Tibial artery (tissue), 4 donors: Measurements from ENCODE around the gene SEPHS1.

ENCODE experiments used
- DNase-seq, 2 donors: peaks; one replicate each; pipeline ENCODE4 v3.0.0-alpha.2; 2019
- H3K27ac ChIP-seq, 2 donors: fragments of 200-600 bp; sonication (generic) in 1 of 2; 1 replicate in 1 of 2; 2 replicates in 1 of 2; pipeline ENCODE4 v1.5.1; 2018 to 2019; ENCODE audit warnings: mild to moderate bottlenecking in 1 of 2
- H3K27me3 ChIP-seq, 2 donors: fragments of 200-600 bp; sonication (generic) in 1 of 2; one replicate each; pipeline versions ENCODE4 v1.5.1 to v1.6.0; 2016 to 2019
- H3K36me3 ChIP-seq, 3 donors: fragments of 200-600 bp; sonication (generic) in 2 of 3; one replicate each; pipeline ENCODE4 v1.5.1; 2016 to 2019; ENCODE audit warnings: mild to moderate bottlenecking in 2 of 3
- H3K4me1 ChIP-seq, 4 donors: fragments of 200-600 bp; sonication (generic) in 2 of 4; 1 replicate in 3 of 4; 2 replicates in 1 of 4; pipeline ENCODE4 v1.5.1; 2016 to 2019
- H3K4me3 ChIP-seq, 2 donors: fragments of 200-600 bp; sonication (generic) in 1 of 2; 1 replicate in 1 of 2; 2 replicates in 1 of 2; pipeline ENCODE4 v1.5.1; 2018 to 2019; ENCODE audit warnings: mild to moderate bottlenecking in 2 of 2
- H3K9me3 ChIP-seq, 3 donors: fragments of 200-600 bp; sonication (generic) in 1 of 3; one replicate each; pipeline ENCODE4 v1.5.1; 2016 to 2019
- intact Hi-C: fragments of 100-400 bp; cut with DNase I; formaldehyde crosslinking; loops from one replicate; pipeline ENCODE4 v1.15.0; 2023; ENCODE audit warnings: low total_unique reads
- TF ChIP-seq, protein P1 (sequence below), 2 experiments: fragments of 200-600 bp in 1 of 2; fragments of 450-650 bp in 1 of 2; IDR thresholded peaks; one replicate each; pipeline ENCODE4 v1.5.1; 2017 to 2019; ENCODE audit warnings: antibody characterized with exemption in 2 of 2, mild to moderate bottlenecking in 1 of 2, moderate library complexity in 1 of 2

Gene SEPHS1

GRCh38 chr10:13315361-13315760, 32.7 kb downstream of the SEPHS1 start:
- Histone ChIP-seq H3K4me1 (no peaks in the 10 kb centered on the region), H3K9me3 (no peaks in the 10 kb centered on the region), H3K27ac (no peak overlapping the region), H3K27me3 (no peaks in the 10 kb centered on the region), H3K4me3 (no peak overlapping the region), H3K36me3 (peaks cover 16 to 25% (median 24%) of the 10 kb centered on the region in 3 donors)
- no peak for DNase-seq
- TF ChIP-seq, protein P1, sequence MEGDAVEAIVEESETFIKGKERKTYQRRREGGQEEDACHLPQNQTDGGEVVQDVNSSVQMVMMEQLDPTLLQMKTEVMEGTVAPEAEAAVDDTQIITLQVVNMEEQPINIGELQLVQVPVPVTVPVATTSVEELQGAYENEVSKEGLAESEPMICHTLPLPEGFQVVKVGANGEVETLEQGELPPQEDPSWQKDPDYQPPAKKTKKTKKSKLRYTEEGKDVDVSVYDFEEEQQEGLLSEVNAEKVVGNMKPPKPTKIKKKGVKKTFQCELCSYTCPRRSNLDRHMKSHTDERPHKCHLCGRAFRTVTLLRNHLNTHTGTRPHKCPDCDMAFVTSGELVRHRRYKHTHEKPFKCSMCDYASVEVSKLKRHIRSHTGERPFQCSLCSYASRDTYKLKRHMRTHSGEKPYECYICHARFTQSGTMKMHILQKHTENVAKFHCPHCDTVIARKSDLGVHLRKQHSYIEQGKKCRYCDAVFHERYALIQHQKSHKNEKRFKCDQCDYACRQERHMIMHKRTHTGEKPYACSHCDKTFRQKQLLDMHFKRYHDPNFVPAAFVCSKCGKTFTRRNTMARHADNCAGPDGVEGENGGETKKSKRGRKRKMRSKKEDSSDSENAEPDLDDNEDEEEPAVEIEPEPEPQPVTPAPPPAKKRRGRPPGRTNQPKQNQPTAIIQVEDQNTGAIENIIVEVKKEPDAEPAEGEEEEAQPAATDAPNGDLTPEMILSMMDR (IDR thresholded peaks at IDR 0.05), result no peak
- intact Hi-C loops, result no loop called here

DNA sequence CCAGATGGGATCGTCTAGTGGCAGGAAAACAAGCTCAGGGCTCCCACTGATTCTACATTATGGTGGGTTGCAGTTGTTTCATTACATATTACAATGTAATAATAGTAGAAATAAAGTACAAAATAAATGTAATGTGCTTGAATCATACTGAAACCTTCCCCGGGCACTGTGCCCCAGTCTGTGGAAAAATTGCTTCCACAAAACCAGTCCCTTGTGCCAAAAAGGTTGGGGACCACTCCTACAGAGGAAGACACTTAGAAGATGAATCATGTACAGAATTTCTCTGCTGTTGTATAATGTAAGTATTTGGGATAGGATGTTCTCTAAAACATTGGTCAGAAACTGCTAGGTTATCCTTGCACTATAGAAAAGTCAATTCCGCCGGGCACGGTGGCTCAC, 36.9 kb downstream of the SEPHS1 start:
- TF ChIP-seq, protein P1 (IDR thresholded peaks at IDR 0.05), result no peak
- Histone ChIP-seq H3K4me3 (no peak overlapping the region), H3K4me1 (no peaks in the 10 kb centered on the region), H3K27ac (no peak overlapping the region), H3K36me3 (no peaks in the 10 kb centered on the region), H3K27me3 (no peaks in the 10 kb centered on the region), H3K9me3 (no peaks in the 10 kb centered on the region)
- no peak for DNase-seq
- intact Hi-C loops, result no loop called here

DNA sequence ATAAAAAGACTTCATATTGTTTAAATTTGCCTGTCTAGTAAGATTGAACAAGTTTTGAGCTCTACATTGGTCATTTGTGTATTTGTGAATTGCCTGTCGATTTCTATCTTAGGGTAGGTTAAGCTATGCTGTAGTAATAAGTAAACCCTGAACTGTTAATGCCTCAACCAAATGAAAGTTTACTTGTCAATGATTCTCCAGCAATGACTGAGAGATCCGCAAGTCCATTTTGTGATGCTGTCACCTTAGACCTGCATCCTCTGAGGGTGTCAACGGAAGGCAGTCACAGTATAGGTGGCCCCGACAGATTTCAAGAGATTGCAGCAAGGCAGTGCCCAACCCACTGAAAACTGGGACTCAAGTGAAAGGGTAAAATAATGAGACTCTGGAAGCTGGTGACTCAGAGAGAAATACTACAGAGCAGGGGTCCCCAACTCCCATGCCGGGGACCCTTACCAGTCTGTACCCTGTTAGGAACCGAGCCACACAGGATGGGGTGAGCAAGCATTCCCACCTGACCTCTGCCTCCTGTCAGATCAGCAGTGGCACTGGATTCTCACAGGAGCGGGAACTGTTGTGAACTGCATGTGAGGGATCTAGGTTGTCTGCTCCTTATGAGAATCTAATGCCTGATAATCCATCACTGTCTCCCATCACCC, 37.4 kb downstream of the SEPHS1 start:
- TF ChIP-seq, protein P1 (IDR thresholded peaks at IDR 0.05), result no peak
- H3K9me3 ChIP-seq, result no peaks in the 10 kb centered on the region
- DNase-seq, result no peak
- intact Hi-C loops, result no loop called here
- H3K36me3 ChIP-seq, result no peaks in the 10 kb centered on the region
- H3K27ac ChIP-seq, result no peak overlapping the region
- H3K27me3 ChIP-seq, result no peaks in the 10 kb centered on the region
- no peaks in the 10 kb centered on the region for H3K4me1 ChIP-seq
- H3K4me3 ChIP-seq, result no peak overlapping the region

DNA sequence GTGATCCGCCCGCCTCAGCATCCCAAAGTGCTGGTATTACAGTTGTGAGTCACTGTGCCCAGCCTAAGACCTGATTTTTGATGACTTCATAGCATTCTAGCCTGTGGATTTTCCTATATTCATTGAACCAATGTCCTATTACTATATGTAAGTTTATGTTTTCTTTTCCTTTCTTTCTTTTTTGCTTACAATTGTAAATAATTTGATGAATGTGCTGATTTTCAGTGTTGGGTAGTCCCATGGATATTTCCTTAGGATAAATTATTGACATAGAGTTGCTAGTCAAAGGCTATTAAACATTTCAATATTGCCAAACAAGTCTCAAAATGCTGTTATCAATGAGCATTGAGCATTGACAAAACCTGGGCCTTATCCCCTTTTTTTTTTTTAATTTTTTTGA, 38.3 kb downstream of the SEPHS1 start:
- intact Hi-C loops, result no loop called here
- H3K4me3 ChIP-seq, result no peak overlapping the region
- no peak for DNase-seq
- TF ChIP-seq, protein P1 (IDR thresholded peaks at IDR 0.05), result no peak
- H3K27me3 ChIP-seq, result no peaks in the 10 kb centered on the region
- no peaks in the 10 kb centered on the region for H3K36me3 ChIP-seq
- no peak overlapping the region for H3K27ac ChIP-seq
- H3K4me1 ChIP-seq, result no peaks in the 10 kb centered on the region
- no peaks in the 10 kb centered on the region for H3K9me3 ChIP-seq

- Histone ChIP-seq H3K4me3 (no peak overlapping the region), H3K4me1 (no peaks in the 10 kb centered on the region), H3K27ac (no peak overlapping the region), H3K27me3 (no peaks in the 10 kb centered on the region), H3K36me3 (no peaks in the 10 kb centered on the region), H3K9me3 (no peaks in the 10 kb centered on the region)
- TF ChIP-seq, protein P1 (IDR thresholded peaks at IDR 0.05), result no peak
- DNase-seq, result no peak
- intact Hi-C loops, result no loop called here
These were observed 40.0 kb downstream of the SEPHS1 start for GRCh38 chr10:13308096-13308495.

GRCh38 chr10:13306103-13306502, 42.0 kb downstream of the SEPHS1 start:
- Histone ChIP-seq H3K36me3 (no peaks in the 10 kb centered on the region), H3K9me3 (no peaks in the 10 kb centered on the region), H3K27me3 (no peaks in the 10 kb centered on the region), H3K27ac (no peak overlapping the region), H3K4me1 (peaks cover 0 to 10% (median 6%) of the 10 kb centered on the region in 4 donors), H3K4me3 (no peak overlapping the region)
- intact Hi-C loops, result no loop called here
- TF ChIP-seq, protein P1 (IDR thresholded peaks at IDR 0.05), result no peak
- no peak for DNase-seq
